Neural progenitor cell (in vitro differentiated cells): Measurements from ENCODE around the gene KLHL8. TPM values are rescaled to one million over a fixed set of nuclear protein-coding genes. Genes with fewer than 3 reads are reported as not detected.

Experiments used
- DNase-seq: peaks from one replicate; pipeline ENCODE4 v3.0.0-alpha.2; 2016; ENCODE audit warnings: low spot score
- H2AFZ ChIP-seq: fragments of 200-600 bp; sonication (generic); replicated peaks from 2 replicates; pipeline ENCODE4 v1.6.1; 2016; ENCODE audit warnings: antibody characterized with exemption
- H3F3A ChIP-seq: fragments of 200-600 bp; sonication (generic); 2 replicates; pipeline ENCODE4 v1.6.1; 2016; ENCODE audit warnings: antibody characterized with exemption, low read depth
- H3K27ac ChIP-seq: fragments of 200-600 bp; sonication (generic); 2 replicates; pipeline ENCODE4 v1.5.1; 2016; ENCODE audit warnings: mild to moderate bottlenecking
- H3K27me3 ChIP-seq: fragments of 200-600 bp; sonication (generic); 2 replicates; pipeline ENCODE4 v1.6.1; 2016; ENCODE audit warnings: mild to moderate bottlenecking, moderate library complexity
- H3K36me3 ChIP-seq: fragments of 200-600 bp; sonication (generic); 2 replicates; pipeline ENCODE4 v1.5.1; 2016
- H3K4me1 ChIP-seq: fragments of 200-600 bp; sonication (generic); 2 replicates; pipeline ENCODE4 v1.6.1; 2016; ENCODE audit warnings: mixed run types
- H3K4me2 ChIP-seq: fragments of 200-600 bp; sonication (generic); 2 replicates; pipeline ENCODE4 v1.6.1; 2016
- H3K4me3 ChIP-seq: fragments of 200-600 bp; sonication (generic); 2 replicates; pipeline ENCODE4 v1.5.1; 2016
- H3K79me2 ChIP-seq: fragments of 200-600 bp; sonication (generic); 2 replicates; pipeline ENCODE4 v1.6.1; 2016; ENCODE audit warnings: low read depth
- H3K9ac ChIP-seq: fragments of 200-600 bp; sonication (generic); 2 replicates; pipeline ENCODE4 v1.6.1; 2016
- H3K9me3 ChIP-seq: fragments of 200-600 bp; sonication (generic); 2 replicates; pipeline ENCODE4 v1.5.1; 2016; ENCODE audit warnings: low read depth
- H4K20me1 ChIP-seq: fragments of 200-600 bp; sonication (generic); 2 replicates; pipeline ENCODE4 v1.6.1; 2016; ENCODE audit warnings: low read depth
- H3K27ac Mint-ChIP-seq: 3 replicates; pipeline ENCODE4 v1.8.0; 2021; ENCODE audit warnings: mixed read lengths
- H3K27me3 Mint-ChIP-seq: 2 replicates; pipeline ENCODE4 v1.8.0; 2022; ENCODE audit warnings: low read depth, mild to moderate bottlenecking, inconsistent platforms, moderate library complexity, mixed read lengths; ENCODE audit not compliant: insufficient read depth
- H3K36me3 Mint-ChIP-seq: 3 replicates; pipeline ENCODE4 v1.8.0; 2021; ENCODE audit warnings: mixed read lengths
- H3K4me1 Mint-ChIP-seq: 3 replicates; pipeline ENCODE4 v1.8.0; 2021; ENCODE audit warnings: mixed read lengths
- H3K4me3 Mint-ChIP-seq: 3 replicates; pipeline ENCODE4 v1.8.0; 2021; ENCODE audit warnings: mild to moderate bottlenecking, moderate library complexity, mixed read lengths
- H3K9me3 Mint-ChIP-seq: 3 replicates; pipeline ENCODE4 v1.8.0; 2020; ENCODE audit warnings: mixed read lengths
- EZH2 ChIP-seq: fragments of 200-600 bp; sonication (generic); IDR thresholded peaks from 2 replicates; pipeline ENCODE4 v1.6.1; 2017; ENCODE audit warnings: antibody characterized with exemption, mild to moderate bottlenecking, moderate library complexity
- EZH2phosphoT487 ChIP-seq: fragments of 200-600 bp; sonication (generic); IDR thresholded peaks from 2 replicates; pipeline ENCODE4 v1.6.1; 2017; ENCODE audit warnings: antibody characterized with exemption
- total RNA-seq: library from RNA; depleted of rRNA; stranded (reverse); fragments of >200 nt; gene quantifications from 2 replicates; pipeline ENCODE4 v1.2.3, GENCODE V29; 2015; ENCODE audit warnings: low replicate concordance
- TF ChIP-seq, protein P1 (sequence below): fragments of 200-600 bp; sonication (generic); IDR thresholded peaks from 2 replicates; pipeline ENCODE4 v1.5.1; 2017; ENCODE audit warnings: antibody characterized with exemption, mild to moderate bottlenecking

Gene KLHL8
- total RNA-seq, 1 donor from 2014 or later, result 20.3 TPM

DNA sequence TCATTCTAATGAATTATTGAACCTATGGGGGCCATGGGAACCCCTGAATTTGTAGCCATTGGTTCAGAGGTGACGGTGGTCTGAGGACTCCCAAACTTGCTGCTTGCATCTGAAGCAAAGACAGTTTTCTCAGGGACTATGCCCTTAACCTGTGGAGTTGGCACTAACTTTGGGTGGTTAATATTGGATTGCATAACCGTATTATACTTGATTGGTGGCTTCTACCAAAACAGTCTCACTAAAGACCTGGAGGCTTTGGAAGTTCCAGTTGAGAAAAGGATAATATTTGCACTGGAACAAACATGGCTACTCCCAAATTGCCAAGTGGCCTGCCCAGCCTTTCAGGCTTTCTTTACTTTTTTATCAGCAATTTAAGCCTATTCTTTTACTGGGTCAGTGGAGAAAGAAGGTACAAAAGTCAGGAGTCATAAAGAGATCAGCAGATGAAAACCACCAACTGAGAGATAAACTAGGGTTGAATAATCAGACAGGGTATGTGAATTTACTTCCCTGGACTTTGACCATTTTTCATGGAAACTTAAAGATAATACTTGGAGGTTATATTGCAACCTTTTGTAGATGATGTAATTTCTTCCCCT lies 7.9 kb upstream of the KLHL8 start:
- Mint-ChIP-seq H3K9me3 (no peaks in the 10 kb centered on the region), H3K36me3 (no peaks in the 10 kb centered on the region), H3K27me3 (no peaks in the 10 kb centered on the region), H3K27ac (no peak overlapping the region), H3K4me1 (peaks cover 11% of the 10 kb centered on the region), H3K4me3 (no peak overlapping the region)
- no peaks in the 10 kb centered on the region for H3K27me3 ChIP-seq
- no peaks in the 10 kb centered on the region for H3K79me2 ChIP-seq
- H3K27ac ChIP-seq, result no peak overlapping the region
- DNase-seq, result no peak
- no peak overlapping the region for H2AFZ ChIP-seq
- no peaks in the 10 kb centered on the region for H3F3A ChIP-seq
- H3K4me2 ChIP-seq, result no peak overlapping the region
- no peak overlapping the region for H3K9ac ChIP-seq
- no peaks in the 10 kb centered on the region for H3K4me1 ChIP-seq
- TF ChIP-seq, protein P1, sequence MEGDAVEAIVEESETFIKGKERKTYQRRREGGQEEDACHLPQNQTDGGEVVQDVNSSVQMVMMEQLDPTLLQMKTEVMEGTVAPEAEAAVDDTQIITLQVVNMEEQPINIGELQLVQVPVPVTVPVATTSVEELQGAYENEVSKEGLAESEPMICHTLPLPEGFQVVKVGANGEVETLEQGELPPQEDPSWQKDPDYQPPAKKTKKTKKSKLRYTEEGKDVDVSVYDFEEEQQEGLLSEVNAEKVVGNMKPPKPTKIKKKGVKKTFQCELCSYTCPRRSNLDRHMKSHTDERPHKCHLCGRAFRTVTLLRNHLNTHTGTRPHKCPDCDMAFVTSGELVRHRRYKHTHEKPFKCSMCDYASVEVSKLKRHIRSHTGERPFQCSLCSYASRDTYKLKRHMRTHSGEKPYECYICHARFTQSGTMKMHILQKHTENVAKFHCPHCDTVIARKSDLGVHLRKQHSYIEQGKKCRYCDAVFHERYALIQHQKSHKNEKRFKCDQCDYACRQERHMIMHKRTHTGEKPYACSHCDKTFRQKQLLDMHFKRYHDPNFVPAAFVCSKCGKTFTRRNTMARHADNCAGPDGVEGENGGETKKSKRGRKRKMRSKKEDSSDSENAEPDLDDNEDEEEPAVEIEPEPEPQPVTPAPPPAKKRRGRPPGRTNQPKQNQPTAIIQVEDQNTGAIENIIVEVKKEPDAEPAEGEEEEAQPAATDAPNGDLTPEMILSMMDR, result no peak
- TF ChIP-seq EZH2, result no peak
- TF ChIP-seq EZH2phosphoT487, result no peak
- no peaks in the 10 kb centered on the region for H3K36me3 ChIP-seq
- no peaks in the 10 kb centered on the region for H3K9me3 ChIP-seq
- no peak overlapping the region for H3K4me3 ChIP-seq
- H4K20me1 ChIP-seq, result no peaks in the 10 kb centered on the region

DNA sequence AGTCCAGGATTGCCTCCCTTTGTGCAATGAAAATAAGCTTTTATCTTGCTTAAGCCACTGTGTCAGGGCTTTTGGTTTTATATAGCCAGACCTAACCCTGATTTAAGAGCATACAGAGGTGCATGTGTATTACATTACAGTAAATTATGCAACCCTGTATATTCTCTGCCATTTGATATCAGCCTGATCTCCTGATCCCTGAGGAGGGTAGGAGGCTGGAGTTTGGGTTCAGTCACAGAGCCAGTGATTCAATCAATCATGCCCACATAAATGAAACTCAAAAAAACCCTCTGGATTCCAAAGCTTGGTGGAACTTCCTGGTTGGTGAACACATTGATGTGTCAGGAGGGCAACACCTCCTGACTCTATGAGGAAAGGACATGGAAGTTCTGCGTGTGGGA lies 7.3 kb upstream of the KLHL8 start:
- Histone ChIP-seq H3K4me3 (no peak overlapping the region), H3K27me3 (no peaks in the 10 kb centered on the region), H3K79me2 (no peaks in the 10 kb centered on the region), H3F3A (no peaks in the 10 kb centered on the region), H3K9ac (no peak overlapping the region), H3K27ac (no peak overlapping the region), H3K9me3 (no peaks in the 10 kb centered on the region), H3K36me3 (no peaks in the 10 kb centered on the region), H4K20me1 (no peaks in the 10 kb centered on the region), H3K4me1 (no peaks in the 10 kb centered on the region), H2AFZ (no peak overlapping the region), H3K4me2 (no peak overlapping the region)
- H3K27ac Mint-ChIP-seq, result no peak overlapping the region
- peaks cover 11% of the 10 kb centered on the region for H3K4me1 Mint-ChIP-seq
- DNase-seq, result no peak
- H3K9me3 Mint-ChIP-seq, result no peaks in the 10 kb centered on the region
- no peaks in the 10 kb centered on the region for H3K36me3 Mint-ChIP-seq
- TF ChIP-seq, protein P1, result no peak
- TF ChIP-seq EZH2phosphoT487 (no peak), EZH2 (no peak)
- H3K27me3 Mint-ChIP-seq, result no peaks in the 10 kb centered on the region
- H3K4me3 Mint-ChIP-seq, result no peak overlapping the region

DNA sequence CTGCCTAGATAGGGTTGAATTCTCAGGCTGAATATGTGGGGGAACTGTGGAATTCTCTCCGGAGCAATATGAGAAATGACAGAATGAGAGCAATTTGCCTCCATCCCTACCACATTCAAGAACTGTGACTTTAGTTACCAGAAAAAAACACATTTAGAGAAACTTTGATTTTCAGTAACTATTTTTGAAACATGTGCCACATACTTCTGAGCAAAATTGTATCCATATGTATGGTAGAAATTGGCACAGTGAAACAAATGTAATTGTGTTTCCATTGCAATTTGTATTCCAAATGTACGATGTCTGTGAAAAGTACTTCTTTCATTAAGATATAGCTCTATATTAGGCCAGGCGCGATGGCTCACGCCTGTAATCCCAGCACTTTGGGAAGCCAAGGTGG lies 5.5 kb upstream of the KLHL8 start:
- no peak for DNase-seq
- H3K27me3 Mint-ChIP-seq, result no peaks in the 10 kb centered on the region
- H3K4me1 ChIP-seq, result no peaks in the 10 kb centered on the region
- no peak overlapping the region for H2AFZ ChIP-seq
- no peaks in the 10 kb centered on the region for H3K9me3 ChIP-seq
- TF ChIP-seq, protein P1, result no peak
- no peak for TF ChIP-seq EZH2
- TF ChIP-seq EZH2phosphoT487, result no peak
- H3K27me3 ChIP-seq, result no peaks in the 10 kb centered on the region
- H3K4me3 ChIP-seq, result no peak overlapping the region
- no peak overlapping the region for H3K27ac ChIP-seq
- no peak overlapping the region for H3K4me3 Mint-ChIP-seq
- H3K9ac ChIP-seq, result no peak overlapping the region
- H3K27ac Mint-ChIP-seq, result no peak overlapping the region
- no peaks in the 10 kb centered on the region for H4K20me1 ChIP-seq
- H3K9me3 Mint-ChIP-seq, result no peaks in the 10 kb centered on the region
- H3K4me1 Mint-ChIP-seq, result peaks cover 11% of the 10 kb centered on the region
- H3K36me3 ChIP-seq, result no peaks in the 10 kb centered on the region
- no peak overlapping the region for H3K4me2 ChIP-seq
- H3K36me3 Mint-ChIP-seq, result no peaks in the 10 kb centered on the region
- H3F3A ChIP-seq, result no peaks in the 10 kb centered on the region
- no peaks in the 10 kb centered on the region for H3K79me2 ChIP-seq
